ENCODE results near the gene MB. TPM values are rescaled to one million over a fixed set of nuclear protein-coding genes. Genes with fewer than 3 reads are reported as not detected.

The MB gene
- total and polyA plus RNA-seq, 4 donors: 0.13 to 0.25 TPM; not detected in 2

- Histone ChIP-seq H3K4me3 (ENCODE audit: low read depth in 1 of 3, low read length in 3 of 3) (no peak overlapping the region), H3K9ac (ENCODE audit: low read depth in 1 of 2, low read length in 2 of 2) (no peak overlapping the region), H3K27ac (ENCODE audit: low read depth in 1 of 2, low read length in 2 of 2) (no peak overlapping the region), H3K9me3 (ENCODE audit: control insufficient read depth in 4 of 4, low read length in 3 of 4) (no peaks in the 10 kb centered on the region), H3K36me3 (ENCODE audit: control insufficient read depth in 4 of 4, insufficient read depth in 3 of 4, low read depth in 1 of 4, low read length in 3 of 4) (no peaks in the 10 kb centered on the region), H3K4me1 (ENCODE audit: control insufficient read depth in 4 of 4, insufficient read depth in 4 of 4, low read length in 3 of 4) (peaks cover 2 to 17% (median 10%) of the 10 kb centered on the region in 4 donors), H3K27me3 (ENCODE audit: control insufficient read depth in 4 of 4, insufficient read depth in 4 of 4, low read length in 3 of 4) (no peaks in the 10 kb centered on the region)
- TF ChIP-seq TAF1 (conservative IDR thresholded peaks at IDR 0.05): no peak
- TF ChIP-seq ATF3 (IDR thresholded peaks at IDR 0.05): no peak
- TF ChIP-seq RAD21 (IDR thresholded peaks at IDR 0.05): no peak
- TF ChIP-seq REST (IDR thresholded peaks at IDR 0.05): no peak
- TF ChIP-seq FOXA1 (IDR thresholded peaks at IDR 0.05): no peak
- no peak for TF ChIP-seq SP1 (IDR thresholded peaks at IDR 0.05)
- TF ChIP-seq FOXA2 (IDR thresholded peaks at IDR 0.05): no peak
- TF ChIP-seq JUND (IDR thresholded peaks at IDR 0.05): no peak
- TF ChIP-seq HNF4G (IDR thresholded peaks at IDR 0.05): no peak
- no peak for TF ChIP-seq ZBTB33 (IDR thresholded peaks at IDR 0.05)
- TF ChIP-seq YY1 (IDR thresholded peaks at IDR 0.05): no peak
- TF ChIP-seq GABPA (IDR thresholded peaks at IDR 0.05 in 1 of 2, conservative IDR thresholded peaks at IDR 0.05 in 1 of 2): no peak
- TF ChIP-seq HNF4A (conservative IDR thresholded peaks at IDR 0.05): no peak
- no peak for TF ChIP-seq MAX (IDR thresholded peaks at IDR 0.05)
- TF ChIP-seq EGR1 (IDR thresholded peaks at IDR 0.05; ENCODE audit: low read depth in 2 of 2): no peak
- no peak for TF ChIP-seq NR2F2 (IDR thresholded peaks at IDR 0.05)
- DNase-seq (ENCODE audit: low spot score): no peak
- 93% methylated on average over 6 of the region's 6 CpGs for WGBS
Observed at GRCh38 chr22:35621451-35621850, 4.3 kb upstream of the MB start.

GRCh38 chr22:35620624-35621251 lies 3.6 kb upstream of the MB start:
- WGBS: 93% methylated on average over 15 of the region's 15 CpGs
- H3K9ac ChIP-seq (ENCODE audit: low read depth in 1 of 2, low read length in 2 of 2): no peak overlapping the region
- no peaks in the 10 kb centered on the region for H3K36me3 ChIP-seq (ENCODE audit: control insufficient read depth in 4 of 4, insufficient read depth in 3 of 4, low read depth in 1 of 4, low read length in 3 of 4)
- peaks cover 2 to 17% (median 10%) of the 10 kb centered on the region in 4 donors for H3K4me1 ChIP-seq (ENCODE audit: control insufficient read depth in 4 of 4, insufficient read depth in 4 of 4, low read length in 3 of 4)
- DNase-seq (ENCODE audit: low spot score): no peak
- no peak for TF ChIP-seq HNF4G (IDR thresholded peaks at IDR 0.05)
- TF ChIP-seq CTCF (IDR thresholded peaks at IDR 0.05; ENCODE audit: low read depth, low read length, missing input control): no peak
- no peak for TF ChIP-seq YY1 (IDR thresholded peaks at IDR 0.05)
- no peak for TF ChIP-seq ZBTB33 (IDR thresholded peaks at IDR 0.05)
- no peak for TF ChIP-seq GABPA (IDR thresholded peaks at IDR 0.05 in 1 of 2, conservative IDR thresholded peaks at IDR 0.05 in 1 of 2)
- TF ChIP-seq EGR1 (IDR thresholded peaks at IDR 0.05; ENCODE audit: low read depth in 2 of 2): no peak
- TF ChIP-seq TAF1 (conservative IDR thresholded peaks at IDR 0.05): no peak
- TF ChIP-seq NR2F2 (IDR thresholded peaks at IDR 0.05): no peak
- TF ChIP-seq HNF4A (conservative IDR thresholded peaks at IDR 0.05): no peak
- no peak overlapping the region for H3K27ac ChIP-seq (ENCODE audit: low read depth in 1 of 2, low read length in 2 of 2)
- no peak overlapping the region for H3K4me3 ChIP-seq (ENCODE audit: low read depth in 1 of 3, low read length in 3 of 3)
- no peaks in the 10 kb centered on the region for H3K27me3 ChIP-seq (ENCODE audit: control insufficient read depth in 4 of 4, insufficient read depth in 4 of 4, low read length in 3 of 4)
- H3K9me3 ChIP-seq (ENCODE audit: control insufficient read depth in 4 of 4, low read length in 3 of 4): no peaks in the 10 kb centered on the region

Measured in liver (tissue), 9 donors.